WTC11 (cell line): ENCODE data around the gene ENO2. TPM values are rescaled to one million over a fixed set of nuclear protein-coding genes. Genes with fewer than 3 reads are reported as not detected.
"Not testable (repeated sequence)": the region's sequence is repeated elsewhere in the genome, so short reads cannot be mapped to it uniquely, and the experiment has no call there.

Experiments
- ATAC-seq: fragments of 200-7000 bp; cut with Tn5 transposase; 2 replicates; pipeline ENCODE4 v1.10.0; 2021; ENCODE audit warnings: mild to moderate bottlenecking, moderate library complexity
- CTCF ChIA-PET: fragments of 300-600 bp; sonication (Branson Sonifier 250); formaldehyde crosslinking; loops from one replicate; lab custom pipeline; 2021; ENCODE audit warnings: antibody characterized with exemption; lab: Charles Lee
- POLR2A ChIA-PET: fragments of 350-600 bp; sonication (Branson Sonifier 250); formaldehyde crosslinking; loops from one replicate; lab custom pipeline; 2021; ENCODE audit warnings: antibody characterized with exemption; lab: Charles Lee
- DNase-seq: peaks from one replicate; pipeline ENCODE4 v3.0.0; 2021; ENCODE audit warnings: low spot score
- H3K27ac Mint-ChIP-seq: 2 replicates; pipeline ENCODE4 v1.8.0; 2021; ENCODE audit warnings: mixed read lengths
- H3K27me3 Mint-ChIP-seq: 2 replicates; pipeline ENCODE4 v1.8.0; 2021; ENCODE audit warnings: low read depth, mild to moderate bottlenecking, moderate library complexity, mixed read lengths
- H3K36me3 Mint-ChIP-seq: 2 replicates; pipeline ENCODE4 v1.8.0; 2021; ENCODE audit warnings: mixed read lengths
- H3K4me1 Mint-ChIP-seq: 2 replicates; pipeline ENCODE4 v1.8.0; 2022; ENCODE audit warnings: mixed read lengths
- H3K4me3 Mint-ChIP-seq: 2 replicates; pipeline ENCODE4 v1.8.0; 2021; ENCODE audit warnings: mild to moderate bottlenecking, moderate library complexity, mixed read lengths
- H3K9me3 Mint-ChIP-seq: 2 replicates; pipeline ENCODE4 v1.8.0; 2021; ENCODE audit warnings: mixed read lengths
- AFF4 ChIP-seq: sonication (generic); formaldehyde crosslinking; IDR thresholded peaks from 2 replicates; pipeline ENCODE4 v1.8.1; 2023; ENCODE audit warnings: mild to moderate bottlenecking, missing genetic modification reagents, borderline replicate concordance
- CREB1 ChIP-seq: sonication (generic); formaldehyde crosslinking; IDR thresholded peaks from 2 replicates; pipeline ENCODE4 v1.8.0; 2023; ENCODE audit warnings: mild to moderate bottlenecking, missing genetic modification reagents
- ETV6 ChIP-seq: sonication (generic); formaldehyde crosslinking; IDR thresholded peaks from 2 replicates; pipeline ENCODE4 v1.8.1; 2022; ENCODE audit warnings: mild to moderate bottlenecking, missing genetic modification reagents
- GTF2I ChIP-seq: fragments of 250-450 bp; sonication (Bioruptor Pico); conservative IDR thresholded peaks from 2 replicates; pipeline ENCODE4 v1.4.0; 2021; ENCODE audit warnings: mild to moderate bottlenecking
- IRF1 ChIP-seq: sonication (generic); formaldehyde crosslinking; IDR thresholded peaks from 2 replicates; pipeline ENCODE4 v1.8.0; 2023; ENCODE audit warnings: missing genetic modification reagents
- IRF2 ChIP-seq: sonication (generic); formaldehyde crosslinking; IDR thresholded peaks from 2 replicates; pipeline ENCODE4 v1.8.0; 2022; ENCODE audit warnings: low read depth, missing genetic modification reagents, borderline replicate concordance
- RORB ChIP-seq: fragments of 250-450 bp; sonication (Bioruptor Pico); IDR thresholded peaks from 2 replicates; pipeline ENCODE4 v1.9.0; 2021; ENCODE audit warnings: mild to moderate bottlenecking
- SMAD3 ChIP-seq: sonication (generic); formaldehyde crosslinking; IDR thresholded peaks from 2 replicates; pipeline ENCODE4 v1.8.0; 2022; ENCODE audit warnings: missing genetic modification reagents, mild to moderate bottlenecking, borderline replicate concordance
- SMAD4 ChIP-seq: sonication (generic); formaldehyde crosslinking; IDR thresholded peaks from 2 replicates; pipeline ENCODE4 v1.8.0; 2022; ENCODE audit warnings: mild to moderate bottlenecking, missing genetic modification reagents
- SOX15 ChIP-seq: fragments of 250-450 bp; sonication (Bioruptor Pico); IDR thresholded peaks from 2 replicates; pipeline ENCODE4 v1.9.0; 2021; ENCODE audit warnings: mild to moderate bottlenecking
- SP1 ChIP-seq: sonication (generic); formaldehyde crosslinking; conservative IDR thresholded peaks from 2 replicates; pipeline ENCODE4 v1.8.1; 2022; ENCODE audit warnings: missing genetic modification reagents
- TEAD4 ChIP-seq: sonication (generic); formaldehyde crosslinking; IDR thresholded peaks from 2 replicates; pipeline ENCODE4 v1.8.0; 2022; ENCODE audit warnings: mild to moderate bottlenecking, missing genetic modification reagents
- ZNF219 ChIP-seq: sonication (generic); formaldehyde crosslinking; IDR thresholded peaks from 2 replicates; pipeline ENCODE4 v1.8.0; 2023; ENCODE audit warnings: missing genetic modification reagents, mild to moderate bottlenecking, borderline replicate concordance
- total RNA-seq: library from RNA; stranded (reverse); gene quantifications from 3 replicates; pipeline ENCODE4 v1.2.3, GENCODE V29; 2021
- TF ChIP-seq, protein P1 (sequence below): sonication (generic); formaldehyde crosslinking; IDR thresholded peaks from 2 replicates; pipeline ENCODE4 v1.8.1; 2023; ENCODE audit warnings: mild to moderate bottlenecking, missing genetic modification reagents
- TF ChIP-seq, protein P2 (sequence below): fragments of 250-450 bp; sonication (Bioruptor Pico); IDR thresholded peaks from 2 replicates; pipeline ENCODE4 v1.9.0; 2021; ENCODE audit warnings: moderate library complexity, mild to moderate bottlenecking, inconsistent platforms, borderline replicate concordance
- TF ChIP-seq, protein P3 (sequence below): fragments of 250-450 bp; sonication (Bioruptor Pico); IDR thresholded peaks from 2 replicates; pipeline ENCODE4 v1.9.0; 2021; ENCODE audit warnings: mild to moderate bottlenecking

The ENO2 gene
- total RNA-seq, 1 experiment from 2014 or later: 118 TPM

GRCh38 chr12:6869049-6870021 is 45.0 kb upstream of the ENO2 start (continued):
- TF ChIP-seq ETV6 (CRISPR knock-in tag): 0 out of 2 replicates have a peak, but pooled peaks have one; percentile 41
- no peak for TF ChIP-seq CREB1 (CRISPR knock-in tag)
- TF ChIP-seq, protein P1, sequence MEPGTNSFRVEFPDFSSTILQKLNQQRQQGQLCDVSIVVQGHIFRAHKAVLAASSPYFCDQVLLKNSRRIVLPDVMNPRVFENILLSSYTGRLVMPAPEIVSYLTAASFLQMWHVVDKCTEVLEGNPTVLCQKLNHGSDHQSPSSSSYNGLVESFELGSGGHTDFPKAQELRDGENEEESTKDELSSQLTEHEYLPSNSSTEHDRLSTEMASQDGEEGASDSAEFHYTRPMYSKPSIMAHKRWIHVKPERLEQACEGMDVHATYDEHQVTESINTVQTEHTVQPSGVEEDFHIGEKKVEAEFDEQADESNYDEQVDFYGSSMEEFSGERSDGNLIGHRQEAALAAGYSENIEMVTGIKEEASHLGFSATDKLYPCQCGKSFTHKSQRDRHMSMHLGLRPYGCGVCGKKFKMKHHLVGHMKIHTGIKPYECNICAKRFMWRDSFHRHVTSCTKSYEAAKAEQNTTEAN (CRISPR knock-in tag): no peak
- TF ChIP-seq IRF2: no peak
- no peak for TF ChIP-seq SMAD4 (CRISPR knock-in tag)
- TF ChIP-seq SMAD3 (CRISPR knock-in tag): peak; percentile 59; the same call in 1 of the 2 replicates
- TF ChIP-seq AFF4 (CRISPR knock-in tag): no peak
- TF ChIP-seq, protein P2, sequence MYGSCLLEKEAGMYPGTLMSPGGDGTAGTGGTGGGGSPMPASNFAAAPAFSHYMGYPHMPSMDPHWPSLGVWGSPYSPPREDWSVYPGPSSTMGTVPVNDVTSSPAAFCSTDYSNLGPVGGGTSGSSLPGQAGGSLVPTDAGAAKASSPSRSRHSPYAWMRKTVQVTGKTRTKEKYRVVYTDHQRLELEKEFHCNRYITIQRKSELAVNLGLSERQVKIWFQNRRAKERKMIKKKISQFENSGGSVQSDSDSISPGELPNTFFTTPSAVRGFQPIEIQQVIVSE (CRISPR knock-in tag): no peak
- TF ChIP-seq SP1 (CRISPR knock-in tag): no peak
- TF ChIP-seq RORB: no peak
- TF ChIP-seq IRF1 (CRISPR knock-in tag): no peak
- no peak for TF ChIP-seq GTF2I (CRISPR knock-in tag)
- no peak for TF ChIP-seq TEAD4 (CRISPR knock-in tag)
- no peak for TF ChIP-seq ZNF219
- TF ChIP-seq, protein P3, sequence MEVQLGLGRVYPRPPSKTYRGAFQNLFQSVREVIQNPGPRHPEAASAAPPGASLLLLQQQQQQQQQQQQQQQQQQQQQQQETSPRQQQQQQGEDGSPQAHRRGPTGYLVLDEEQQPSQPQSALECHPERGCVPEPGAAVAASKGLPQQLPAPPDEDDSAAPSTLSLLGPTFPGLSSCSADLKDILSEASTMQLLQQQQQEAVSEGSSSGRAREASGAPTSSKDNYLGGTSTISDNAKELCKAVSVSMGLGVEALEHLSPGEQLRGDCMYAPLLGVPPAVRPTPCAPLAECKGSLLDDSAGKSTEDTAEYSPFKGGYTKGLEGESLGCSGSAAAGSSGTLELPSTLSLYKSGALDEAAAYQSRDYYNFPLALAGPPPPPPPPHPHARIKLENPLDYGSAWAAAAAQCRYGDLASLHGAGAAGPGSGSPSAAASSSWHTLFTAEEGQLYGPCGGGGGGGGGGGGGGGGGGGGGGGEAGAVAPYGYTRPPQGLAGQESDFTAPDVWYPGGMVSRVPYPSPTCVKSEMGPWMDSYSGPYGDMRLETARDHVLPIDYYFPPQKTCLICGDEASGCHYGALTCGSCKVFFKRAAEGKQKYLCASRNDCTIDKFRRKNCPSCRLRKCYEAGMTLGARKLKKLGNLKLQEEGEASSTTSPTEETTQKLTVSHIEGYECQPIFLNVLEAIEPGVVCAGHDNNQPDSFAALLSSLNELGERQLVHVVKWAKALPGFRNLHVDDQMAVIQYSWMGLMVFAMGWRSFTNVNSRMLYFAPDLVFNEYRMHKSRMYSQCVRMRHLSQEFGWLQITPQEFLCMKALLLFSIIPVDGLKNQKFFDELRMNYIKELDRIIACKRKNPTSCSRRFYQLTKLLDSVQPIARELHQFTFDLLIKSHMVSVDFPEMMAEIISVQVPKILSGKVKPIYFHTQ (CRISPR knock-in tag): no peak
- TF ChIP-seq SOX15: no peak

DNA sequence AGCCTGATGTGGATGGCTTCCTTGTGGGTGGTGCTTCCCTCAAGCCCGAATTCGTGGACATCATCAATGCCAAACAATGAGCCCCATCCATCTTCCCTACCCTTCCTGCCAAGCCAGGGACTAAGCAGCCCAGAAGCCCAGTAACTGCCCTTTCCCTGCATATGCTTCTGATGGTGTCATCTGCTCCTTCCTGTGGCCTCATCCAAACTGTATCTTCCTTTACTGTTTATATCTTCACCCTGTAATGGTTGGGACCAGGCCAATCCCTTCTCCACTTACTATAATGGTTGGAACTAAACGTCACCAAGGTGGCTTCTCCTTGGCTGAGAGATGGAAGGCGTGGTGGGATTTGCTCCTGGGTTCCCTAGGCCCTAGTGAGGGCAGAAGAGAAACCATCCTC is 44.1 kb upstream of the ENO2 start:
- Mint-ChIP-seq H3K36me3 (peaks cover 43% of the 10 kb centered on the region), H3K27ac (peak overlapping the region; percentile 96), H3K4me3 (peak overlapping the region; percentile 89), H3K4me1 (peaks cover 62% of the 10 kb centered on the region)
- CTCF ChIA-PET: interaction anchor here (1.1 to 8.5 kb wide), 8 partner anchors 17 to 69 kb away, joined by 3 to 181 read pairs (median 27); partner anchors contain the start of genes CDCA3, ENO2, GPR162 and LRRC23
- ATAC-seq, H3K27me3 Mint-ChIP-seq, DNase-seq, H3K9me3 Mint-ChIP-seq: not testable (repeated sequence)
- POLR2A ChIA-PET: interaction anchor here (2.7 to 3.3 kb wide), 2 partner anchors 55 to 73 kb away, joined by 15 to 33 read pairs; partner anchors contain the start of genes C12orf57 and RNU7-1
